AG04450 (cell line): Measurements from ENCODE around the gene NUCB1. TPM values are rescaled to one million over a fixed set of nuclear protein-coding genes. Genes with fewer than 3 reads are reported as not detected.
"Not testable (repeated sequence)": the region's sequence is repeated elsewhere in the genome, so short reads cannot be mapped to it uniquely, and the experiment has no call there.

Source experiments
- CTCF ChIA-PET: fragments of 300-600, 350-600 bp; formaldehyde crosslinking; extraction: SDS; loops from one replicate; lab custom pipeline; 2022; ENCODE audit warnings: antibody characterized with exemption, inconsistent platforms; lab: Charles Lee
- POLR2A ChIA-PET: fragments of 350-600 bp; formaldehyde crosslinking; extraction: SDS; loops from one replicate; lab custom pipeline; 2021; ENCODE audit warnings: antibody characterized with exemption, inconsistent platforms; lab: Yijun Ruan, JAX
- DNase-seq: peaks from one replicate; pipeline ENCODE4 v3.0.0-alpha.2; 2011; ENCODE audit warnings: low read depth, low spot score
- H3K27ac ChIP-seq: one replicate; pipeline ENCODE4 v1.5.1; 2012; ENCODE audit warnings: low read depth, low read length, control low read depth
- H3K27me3 ChIP-seq: one replicate; pipeline ENCODE4 v1.6.0; 2012; ENCODE audit warnings: low read length; ENCODE audit not compliant: control insufficient read depth, insufficient read depth
- H3K4me3 ChIP-seq: 2 replicates; pipeline ENCODE4 v1.5.1; 2011; ENCODE audit warnings: mild to moderate bottlenecking, low read depth, low read length, control low read depth
- H3K9me3 ChIP-seq: 2 replicates; pipeline ENCODE4 v1.5.1; 2012; ENCODE audit warnings: low read length; ENCODE audit not compliant: control insufficient read depth, insufficient read depth
- polyA plus RNA-seq: library from polyadenylated mRNA; depleted of rRNA; stranded (reverse); fragments of >200 nt; gene quantifications from 2 replicates; pipeline ENCODE4 v1.2.3, GENCODE V29; 2011
- TF ChIP-seq, protein P1 (sequence below): IDR thresholded peaks from 2 replicates; pipeline ENCODE4 v1.5.1; 2011; ENCODE audit warnings: low read depth, low read length, control low read depth, inconsistent platforms

Gene NUCB1
- polyA plus RNA-seq, 1 experiment = 123 TPM

DNA sequence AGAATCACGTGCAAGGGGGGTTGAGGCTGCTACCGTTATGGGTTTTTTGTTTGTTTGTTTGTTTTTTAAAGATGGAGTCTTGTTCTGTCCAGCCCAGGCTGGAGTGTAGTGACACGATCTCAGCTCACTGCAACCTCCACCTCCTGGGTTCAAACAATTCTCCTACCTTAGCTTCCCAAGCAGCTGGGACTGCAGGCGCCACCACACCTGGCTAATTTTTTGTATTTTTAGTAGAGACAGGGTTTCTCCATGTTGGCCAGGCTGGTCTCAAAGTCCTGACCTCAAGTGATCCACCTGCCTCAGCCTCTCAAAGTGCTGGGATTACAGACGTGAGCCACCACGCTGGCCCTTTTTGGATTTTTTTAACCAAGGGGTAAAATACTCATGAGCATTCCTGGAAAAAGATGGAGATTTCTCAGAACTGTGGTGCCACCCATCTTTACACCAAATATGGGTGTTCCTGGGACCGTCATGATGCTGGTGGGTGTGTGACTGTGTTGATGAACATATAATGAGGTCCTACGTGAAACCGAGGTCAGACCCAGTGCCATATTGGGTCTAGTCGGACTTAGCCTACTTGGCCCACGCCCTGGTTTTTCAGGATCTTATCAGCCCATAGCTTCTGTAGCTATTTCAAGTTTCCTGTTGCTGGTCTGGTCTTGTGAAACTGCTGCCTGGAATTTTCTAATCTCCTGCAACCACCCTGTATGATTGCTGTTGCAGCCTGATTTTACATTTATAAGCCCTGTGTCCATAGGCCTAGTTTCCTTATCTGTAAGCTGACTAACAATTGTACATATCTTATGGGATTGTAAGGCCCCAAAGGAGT is 21.7 kb upstream of the NUCB1 start:
- POLR2A ChIA-PET = interaction anchor here (0.6 to 3.0 kb wide), 6 partner anchors 8 to 97 kb away, joined by 3 to 16 read pairs (median 4); partner anchors contain the start of genes BAX and NUCB1
- H3K9me3 ChIP-seq = peaks cover 4% of the 10 kb centered on the region
- no peak overlapping the region for H3K4me3 ChIP-seq
- no peak overlapping the region for H3K27ac ChIP-seq
- CTCF ChIA-PET = interaction anchor here (1.2 to 1.9 kb wide), 3 partner anchors 22 to 92 kb away, joined by 3 to 5 read pairs (median 3); partner anchors contain the start of gene NUCB1
- H3K27me3 ChIP-seq = no peaks in the 10 kb centered on the region
- no peak for DNase-seq
- TF ChIP-seq, protein P1, sequence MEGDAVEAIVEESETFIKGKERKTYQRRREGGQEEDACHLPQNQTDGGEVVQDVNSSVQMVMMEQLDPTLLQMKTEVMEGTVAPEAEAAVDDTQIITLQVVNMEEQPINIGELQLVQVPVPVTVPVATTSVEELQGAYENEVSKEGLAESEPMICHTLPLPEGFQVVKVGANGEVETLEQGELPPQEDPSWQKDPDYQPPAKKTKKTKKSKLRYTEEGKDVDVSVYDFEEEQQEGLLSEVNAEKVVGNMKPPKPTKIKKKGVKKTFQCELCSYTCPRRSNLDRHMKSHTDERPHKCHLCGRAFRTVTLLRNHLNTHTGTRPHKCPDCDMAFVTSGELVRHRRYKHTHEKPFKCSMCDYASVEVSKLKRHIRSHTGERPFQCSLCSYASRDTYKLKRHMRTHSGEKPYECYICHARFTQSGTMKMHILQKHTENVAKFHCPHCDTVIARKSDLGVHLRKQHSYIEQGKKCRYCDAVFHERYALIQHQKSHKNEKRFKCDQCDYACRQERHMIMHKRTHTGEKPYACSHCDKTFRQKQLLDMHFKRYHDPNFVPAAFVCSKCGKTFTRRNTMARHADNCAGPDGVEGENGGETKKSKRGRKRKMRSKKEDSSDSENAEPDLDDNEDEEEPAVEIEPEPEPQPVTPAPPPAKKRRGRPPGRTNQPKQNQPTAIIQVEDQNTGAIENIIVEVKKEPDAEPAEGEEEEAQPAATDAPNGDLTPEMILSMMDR = no peak

DNA sequence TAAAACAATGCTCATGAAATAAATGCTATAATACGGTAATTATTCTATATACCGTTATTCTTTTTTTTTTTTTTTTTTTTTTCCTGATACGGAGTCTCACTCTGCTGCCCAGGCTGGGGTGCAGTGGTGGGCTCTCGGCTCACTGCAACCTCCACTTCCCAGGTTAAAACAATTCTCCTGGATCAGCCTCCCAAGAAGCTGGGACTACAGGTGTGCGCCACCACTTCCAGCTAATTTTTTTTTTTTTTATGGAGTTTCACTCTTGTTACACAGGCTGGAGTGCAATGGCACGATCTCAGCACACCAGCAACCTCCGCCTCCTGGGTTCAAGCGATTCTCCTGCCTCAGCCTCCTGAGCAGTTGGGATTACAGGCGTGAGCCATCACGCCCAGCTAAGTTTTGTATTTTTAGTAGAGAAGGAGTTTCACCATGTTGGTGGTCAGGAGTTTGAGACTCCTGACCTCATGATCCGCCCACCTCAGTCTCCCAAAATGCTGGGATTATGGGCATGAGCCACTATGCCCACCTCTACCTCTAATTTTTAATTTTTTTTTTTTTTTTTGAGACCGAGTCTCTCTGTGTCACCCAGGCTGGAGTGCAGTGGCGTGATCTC is 21.0 kb upstream of the NUCB1 start:
- H3K27ac ChIP-seq = no peak overlapping the region
- CTCF ChIA-PET = interaction anchor here (1.5 to 1.9 kb wide), 2 partner anchors 21 to 91 kb away, joined by 3 to 5 read pairs; partner anchors contain the start of gene NUCB1
- TF ChIP-seq, protein P1 = no peak
- DNase-seq = no peak
- H3K4me3 ChIP-seq = no peak overlapping the region
- H3K27me3 ChIP-seq = no peaks in the 10 kb centered on the region
- peaks cover 4% of the 10 kb centered on the region for H3K9me3 ChIP-seq
- POLR2A ChIA-PET = interaction anchor here (0.6 to 3.0 kb wide), 8 partner anchors 8 to 96 kb away, joined by 3 to 16 read pairs (median 4); partner anchors contain the start of genes BAX and NUCB1

DNA sequence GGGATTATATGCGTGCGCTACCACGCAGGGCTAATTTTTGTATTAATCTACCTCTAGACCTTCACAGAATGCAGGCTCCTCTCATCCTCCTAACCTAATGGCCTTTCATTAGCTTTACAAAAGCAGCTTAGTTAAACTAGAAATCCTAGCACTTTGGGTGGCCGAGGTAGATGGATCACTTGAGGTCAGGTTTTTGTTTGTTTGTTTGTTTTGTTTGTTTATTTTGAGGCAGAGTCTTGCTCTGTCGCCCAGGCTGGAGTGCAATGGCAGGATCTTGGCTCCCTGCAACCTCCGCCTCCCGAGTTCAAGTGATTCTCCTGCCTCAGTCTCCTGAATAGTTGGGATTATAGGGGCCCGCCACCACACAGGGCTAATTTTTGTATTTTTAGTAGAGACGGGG is 20.4 kb upstream of the NUCB1 start:
- not testable (repeated sequence) for DNase-seq, H3K4me3 ChIP-seq, H3K27ac ChIP-seq, H3K27me3 ChIP-seq, H3K9me3 ChIP-seq
- ChIA-PET POLR2A (interaction anchor here (0.6 to 3.0 kb wide), 4 partner anchors 21 to 91 kb away, joined by 3 to 16 read pairs (median 4); partner anchors contain the start of gene NUCB1), CTCF (interaction anchor here (1.9 kb wide), 1 partner anchor 91 kb away, joined by 5 read pairs; no protein-coding TSS in a partner anchor)

DNA sequence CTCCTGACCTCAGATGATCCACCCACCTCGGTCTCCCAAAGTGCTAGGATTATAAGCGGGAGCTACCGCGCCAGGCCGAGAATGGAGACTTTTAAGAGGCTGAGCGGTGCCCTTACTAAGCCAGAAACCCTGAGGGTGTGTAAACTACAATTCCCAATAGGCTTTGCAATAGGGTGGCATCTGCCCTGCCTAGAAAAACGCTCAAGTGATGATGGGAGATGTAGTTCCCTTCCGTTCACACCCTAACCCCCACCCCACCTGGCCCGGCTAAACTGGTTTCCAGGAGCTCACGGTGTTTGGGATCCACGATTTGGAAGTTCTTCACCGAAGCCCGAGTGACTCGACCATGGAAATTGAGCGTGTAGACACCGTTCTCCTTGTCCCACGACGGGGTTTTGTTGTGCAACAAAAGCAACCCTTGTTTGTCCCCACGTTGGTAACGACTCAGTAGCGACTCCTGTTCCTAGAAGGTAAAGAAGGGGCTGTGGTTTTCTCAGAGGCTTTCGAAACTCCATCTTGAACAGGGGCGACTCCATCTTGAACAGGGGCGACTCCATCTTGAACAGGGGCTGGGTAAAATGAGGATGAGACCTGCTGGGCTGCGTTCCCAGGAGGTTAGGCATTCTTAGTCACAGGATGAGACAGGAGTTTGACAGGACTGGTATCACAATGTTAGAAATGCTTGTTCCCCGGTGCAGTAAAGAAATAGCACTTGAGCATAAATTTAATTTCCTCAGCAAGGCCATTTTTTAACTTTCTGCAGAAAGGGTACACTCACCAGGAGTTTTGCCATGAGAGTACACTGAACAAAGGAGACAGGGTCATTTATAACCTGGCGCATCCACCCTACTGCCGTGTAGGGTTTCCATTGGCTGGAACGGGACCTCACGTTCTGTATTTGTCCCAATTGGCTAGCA is 18.1 kb upstream of the NUCB1 start:
- TF ChIP-seq, protein P1 = no peak
- H3K4me3 ChIP-seq = no peak overlapping the region
- no peak overlapping the region for H3K27ac ChIP-seq
- no peaks in the 10 kb centered on the region for H3K27me3 ChIP-seq
- ChIA-PET CTCF (no interaction called here), POLR2A (interaction anchor here (0.7 to 3.0 kb wide), 3 partner anchors 18 to 89 kb away, joined by 3 to 16 read pairs (median 9); partner anchors contain the start of gene NUCB1)
- H3K9me3 ChIP-seq = peaks cover 4% of the 10 kb centered on the region
- DNase-seq = no peak

DNA sequence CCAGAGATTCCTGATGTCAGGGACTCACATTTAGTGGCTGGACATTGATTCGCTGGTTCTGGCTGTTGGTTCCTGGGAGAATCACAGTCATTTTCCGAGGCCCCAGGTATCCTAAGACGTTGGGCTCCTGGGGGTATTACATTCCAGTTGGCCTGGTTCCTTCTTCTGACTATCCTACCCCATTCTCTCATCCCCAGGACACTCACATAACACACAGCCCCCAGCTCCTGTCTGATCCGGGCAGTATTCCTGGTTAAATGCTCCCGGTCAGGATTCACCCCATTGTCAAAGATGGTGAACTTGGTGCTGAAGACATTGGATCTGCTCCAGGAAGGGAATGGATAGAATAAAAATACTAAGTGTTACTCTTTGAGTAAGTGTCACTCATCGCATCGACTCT is 16.4 kb upstream of the NUCB1 start:
- ChIA-PET POLR2A (no interaction called here), CTCF (no interaction called here)
- Histone ChIP-seq H3K4me3 (no peak overlapping the region), H3K27me3 (no peaks in the 10 kb centered on the region), H3K9me3 (peaks cover 7% of the 10 kb centered on the region), H3K27ac (no peak overlapping the region)
- TF ChIP-seq, protein P1 = no peak
- DNase-seq = no peak
